HG03442 (cell line): ENCODE measurements around the gene EPB41L4B.
"Not testable (repeated sequence)": the region's sequence is repeated elsewhere in the genome, so short reads cannot be mapped to it uniquely, and the experiment has no call there.

Experiments
- ATAC-seq: cut with Tn5 transposase; IDR thresholded peaks from one replicate; pipeline ENCODE4 v1.9.1; 2021; ENCODE audit warnings: mild to moderate bottlenecking, moderate library complexity; ENCODE audit not compliant: unreplicated experiment

EPB41L4B gene

DNA sequence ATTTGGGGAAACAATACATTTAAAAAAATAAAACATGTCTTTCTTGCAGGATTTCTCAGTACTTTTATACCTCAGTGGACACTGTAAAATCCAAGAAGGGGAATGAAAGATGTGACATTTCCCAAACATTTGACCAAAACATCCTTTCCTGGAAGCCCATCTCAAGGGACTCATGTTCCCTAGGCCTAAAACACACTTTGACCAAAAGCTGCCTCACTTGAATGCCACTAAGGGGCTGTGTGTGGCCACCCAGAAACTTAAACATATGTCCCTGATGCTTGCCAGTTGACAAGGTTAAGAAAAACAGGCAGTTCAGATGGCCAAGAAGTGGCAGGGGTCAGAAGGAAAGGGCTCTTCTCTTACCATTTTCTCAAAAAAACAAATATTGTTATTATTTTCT, 73.6 kb downstream of the EPB41L4B start:
- no peak for ATAC-seq

DNA sequence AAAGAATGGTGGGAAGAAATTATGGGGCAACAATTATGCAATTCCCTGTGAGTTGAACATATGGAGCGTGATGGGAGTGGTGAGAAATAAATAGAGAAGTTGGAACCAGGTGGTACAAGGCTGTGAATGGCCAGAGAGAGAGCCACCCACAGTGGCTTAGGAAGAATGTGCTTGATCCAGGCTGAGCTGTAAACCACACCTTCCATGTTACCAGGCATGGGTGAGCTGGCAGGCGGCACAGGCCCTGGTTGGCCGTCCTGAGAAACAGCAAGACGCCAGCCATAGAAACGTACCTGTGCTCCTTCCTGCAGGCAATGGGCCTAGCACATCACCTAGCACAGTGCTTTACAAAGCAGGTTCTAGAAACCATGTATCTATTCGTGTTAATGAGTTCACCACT, 74.3 kb downstream of the EPB41L4B start:
- ATAC-seq: no peak

DNA sequence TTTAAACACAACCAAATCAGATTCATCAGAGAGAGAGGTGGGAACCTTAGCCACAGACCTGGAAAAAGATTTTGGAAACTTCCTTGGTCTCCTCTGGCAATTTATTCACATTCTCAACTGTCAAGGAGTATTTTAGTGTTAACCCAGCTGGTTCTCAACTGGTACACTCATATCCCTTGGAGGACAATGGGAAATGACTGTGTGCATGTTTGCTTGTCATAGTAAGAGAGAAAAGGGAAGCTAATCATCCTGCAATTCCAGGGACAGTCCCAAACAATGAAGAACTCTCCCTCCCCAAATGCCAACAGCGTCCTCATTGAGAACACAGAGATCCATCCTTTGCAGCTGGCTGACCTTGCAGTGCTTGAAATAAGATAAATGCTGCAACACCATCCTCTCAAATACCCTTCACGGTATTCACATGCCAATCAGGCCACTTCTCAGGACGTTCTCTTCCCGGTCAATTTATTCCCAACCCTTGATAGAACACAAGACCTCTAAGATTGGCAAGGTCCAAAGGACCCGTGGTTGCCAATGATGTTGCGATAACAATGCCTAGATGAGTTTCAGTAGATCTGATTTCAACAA, 75.5 kb downstream of the EPB41L4B start:
- ATAC-seq: no peak

DNA sequence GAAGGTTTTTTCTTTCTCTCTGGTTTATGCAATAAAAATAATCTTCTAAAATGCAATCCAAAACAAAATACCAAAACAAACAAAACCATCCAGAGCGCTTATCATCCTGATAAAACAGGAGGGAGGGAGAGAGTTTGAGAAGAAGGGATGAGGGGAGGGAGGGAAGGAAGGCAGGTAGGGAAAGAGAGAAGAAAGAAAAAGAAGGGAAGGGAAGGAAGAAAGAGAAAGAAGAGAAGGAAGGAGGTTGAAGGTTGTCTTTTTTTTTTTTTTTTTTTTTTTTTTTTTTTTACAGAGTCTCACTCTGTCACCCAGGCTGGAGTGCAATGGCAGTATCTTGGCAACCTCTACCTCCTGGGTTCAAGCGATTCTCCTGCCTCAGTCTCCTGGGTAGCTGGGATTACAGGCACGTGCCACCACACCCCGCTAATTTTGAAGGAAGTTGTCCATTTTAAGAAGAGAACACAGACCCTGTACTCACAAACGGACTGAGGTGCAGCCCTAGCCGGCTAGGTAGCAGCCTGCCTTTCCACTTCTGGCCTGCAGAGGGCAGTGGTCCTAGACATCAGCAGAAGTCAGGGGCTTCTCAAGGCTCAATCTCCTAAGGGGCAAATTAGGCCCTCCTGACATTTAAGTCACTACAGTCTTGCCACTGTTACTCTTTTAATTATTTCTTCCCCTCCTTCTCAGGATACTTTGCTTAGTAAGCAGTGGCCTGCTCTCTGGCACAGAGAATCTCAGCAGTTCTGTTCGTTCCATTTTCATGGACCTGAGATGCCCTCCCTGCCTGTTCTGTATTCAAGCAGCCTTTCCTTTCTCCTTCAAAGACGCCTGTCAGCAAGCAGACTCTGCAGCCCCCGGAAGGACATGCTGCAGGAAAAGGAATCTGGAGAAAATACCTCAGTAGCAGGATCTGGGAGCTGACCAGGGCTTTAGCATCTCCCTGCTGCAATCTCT, 76.4 kb downstream of the EPB41L4B start:
- peak; percentile 88 for ATAC-seq

DNA sequence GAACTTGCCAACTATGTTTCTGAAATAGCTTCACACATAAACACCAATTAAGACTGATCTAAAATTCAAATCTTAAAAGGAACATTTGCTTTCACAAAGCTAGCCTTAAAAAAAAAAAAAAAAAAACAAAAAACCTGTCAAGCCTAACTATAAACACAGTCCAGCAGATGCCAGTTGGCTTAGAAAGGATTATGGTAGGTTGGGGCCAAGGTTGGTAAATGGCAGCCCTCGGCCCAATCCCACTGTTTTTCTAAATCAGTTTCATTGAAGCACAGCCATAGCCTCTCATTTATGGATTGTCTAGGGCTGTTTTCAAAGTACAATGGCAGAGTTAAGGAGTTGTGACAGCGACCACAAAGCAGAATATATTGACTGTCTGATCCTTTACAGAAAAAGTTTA, 78.1 kb downstream of the EPB41L4B start:
- ATAC-seq: no peak

DNA sequence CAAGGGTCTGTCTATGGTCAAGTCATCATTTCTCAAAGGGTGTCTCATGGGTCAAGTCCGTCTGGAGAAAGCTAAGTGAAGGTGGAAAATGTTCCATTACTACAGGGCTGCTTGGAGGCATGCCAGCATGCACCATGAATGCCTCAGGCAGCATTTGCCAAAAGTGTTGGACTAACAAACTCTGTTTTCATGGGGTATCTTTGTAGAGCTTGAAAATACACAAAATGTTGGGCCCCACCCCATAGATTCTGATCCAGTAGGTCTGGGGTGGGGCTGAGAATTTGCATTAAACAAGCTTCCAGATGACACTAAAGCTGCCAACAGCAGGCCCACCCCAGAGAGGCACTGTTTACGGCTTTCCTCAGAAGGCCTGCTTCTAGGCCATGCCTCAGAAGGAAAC, 78.8 kb downstream of the EPB41L4B start:
- no peak for ATAC-seq

DNA sequence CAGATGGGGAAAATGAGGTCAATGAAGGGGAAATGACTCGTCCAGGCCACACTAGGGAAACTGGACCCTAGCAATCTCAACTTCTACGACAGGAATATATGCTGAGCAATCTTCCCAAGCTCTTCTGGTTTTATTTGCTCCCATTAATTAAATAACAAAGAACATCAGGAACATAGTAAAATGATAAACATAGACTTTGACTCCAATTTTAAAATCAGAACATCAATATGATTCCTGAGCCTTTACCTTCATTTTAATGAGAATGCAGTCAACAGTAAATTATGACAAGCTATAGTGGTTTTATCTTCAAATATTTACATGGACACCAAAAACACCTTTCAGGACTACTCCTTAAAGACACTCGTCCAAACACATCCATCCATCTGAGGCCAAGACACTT, 79.7 kb downstream of the EPB41L4B start:
- no peak for ATAC-seq

DNA sequence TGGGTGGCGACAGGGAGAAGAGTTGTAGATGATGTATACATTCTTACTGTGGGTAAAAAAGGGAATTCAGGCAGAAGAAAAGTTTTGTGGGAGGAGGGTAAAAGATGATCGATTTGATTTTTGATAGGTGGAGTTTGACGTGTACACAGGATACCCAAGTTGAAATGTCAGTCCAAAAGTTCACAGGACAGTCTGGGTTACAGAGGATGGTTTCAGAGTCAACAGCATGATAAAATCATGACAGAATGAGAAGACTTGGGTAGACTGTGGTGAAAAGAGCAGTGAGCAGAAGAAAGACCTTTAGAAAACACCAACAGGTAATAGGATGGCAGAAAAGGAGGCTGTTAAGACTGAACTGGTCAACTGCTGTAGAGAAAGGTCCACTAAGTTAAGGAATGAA, 81.6 kb downstream of the EPB41L4B start:
- no peak for ATAC-seq

DNA sequence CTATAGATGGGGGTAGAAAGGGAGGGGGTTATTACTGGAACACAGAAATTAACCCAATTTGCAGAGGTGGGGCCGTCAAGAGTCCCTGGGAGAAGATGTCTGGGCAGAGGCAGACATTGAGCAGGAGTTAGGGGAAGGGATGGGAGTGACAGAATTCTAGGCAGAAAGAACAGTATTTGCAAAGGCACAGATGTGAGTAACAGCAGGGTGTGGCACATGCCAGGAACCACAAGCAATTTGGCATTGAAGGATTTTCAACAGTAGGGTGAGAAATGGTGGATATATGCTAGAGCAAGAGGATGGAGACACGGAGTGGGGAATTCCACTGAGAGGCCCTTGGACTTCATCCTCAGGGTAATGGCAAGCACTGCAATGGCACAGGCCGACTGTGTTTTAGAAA, 82.2 kb downstream of the EPB41L4B start:
- no peak for ATAC-seq

DNA sequence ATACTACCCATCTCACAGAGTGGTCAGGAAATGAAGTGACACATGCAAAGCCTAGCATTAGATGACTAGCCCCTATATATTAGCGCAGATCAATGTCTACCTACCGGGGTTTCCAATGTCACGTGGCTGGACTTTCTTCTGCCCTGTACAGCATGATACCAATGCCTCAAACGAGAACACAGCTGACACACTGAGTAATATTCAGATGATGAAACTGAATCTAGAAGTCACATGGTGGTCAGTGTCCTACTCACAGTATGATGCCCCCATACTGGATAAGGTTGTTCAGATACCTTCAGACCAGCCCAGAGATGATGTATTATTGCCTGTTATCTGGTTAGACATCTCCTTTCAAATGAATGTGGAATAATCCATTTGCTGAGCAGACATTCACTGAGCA, 82.7 kb downstream of the EPB41L4B start:
- ATAC-seq: no peak

DNA sequence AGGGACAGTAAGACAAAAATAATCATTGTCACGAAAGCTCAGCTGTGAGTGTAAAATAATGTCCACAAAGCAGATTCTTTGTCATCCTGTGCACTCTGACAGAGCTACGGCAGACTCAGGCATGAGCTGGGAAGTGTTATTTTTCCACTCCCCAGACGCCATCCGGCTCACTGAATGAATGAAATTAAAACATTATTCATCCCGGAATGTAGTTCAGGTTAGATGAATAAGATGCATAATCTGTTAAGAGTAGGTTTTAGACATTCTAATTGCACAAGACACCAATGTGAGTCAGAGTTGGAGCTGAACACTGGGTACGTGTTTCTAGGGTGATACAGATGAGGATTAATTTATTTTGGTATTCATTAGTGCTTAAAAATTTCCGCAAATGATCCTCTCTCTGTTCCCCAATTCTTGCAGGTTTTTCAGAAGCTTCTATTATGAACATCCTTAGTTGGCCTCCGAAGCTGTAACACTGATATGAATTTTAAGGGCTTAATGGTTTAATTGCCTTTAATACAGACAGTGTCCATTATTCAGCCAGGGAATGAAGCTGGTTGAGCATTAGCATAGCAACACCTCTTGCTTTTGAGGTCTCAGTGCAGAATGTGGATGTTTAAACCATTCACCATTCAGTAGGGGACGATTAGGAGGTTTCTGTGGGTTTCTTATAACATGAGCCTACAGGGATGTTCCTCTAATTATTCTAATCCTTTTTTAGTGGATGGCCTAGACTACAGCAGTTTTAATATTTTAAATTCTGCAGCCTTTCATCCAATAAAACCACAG, 88.2 kb downstream of the EPB41L4B start:
- ATAC-seq: no peak

DNA sequence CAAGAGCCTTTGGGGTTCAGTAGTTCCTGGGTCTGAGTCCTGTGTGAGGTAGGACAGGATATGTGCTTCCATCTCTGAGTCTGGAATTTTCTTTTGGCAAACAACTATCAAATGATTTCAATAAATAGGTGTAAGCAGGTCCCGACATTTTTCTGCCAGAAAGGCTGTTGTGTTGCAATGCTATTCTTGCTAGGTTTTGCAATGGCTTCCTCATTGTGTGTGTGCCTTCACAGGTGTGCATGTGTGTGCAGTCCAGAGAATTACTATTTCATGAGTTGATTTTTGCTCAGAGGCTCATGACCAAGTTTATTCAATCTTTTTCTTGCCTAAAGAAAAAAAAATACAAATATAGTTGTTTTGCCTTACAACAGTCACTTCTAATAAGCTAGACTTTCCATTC, 89.3 kb downstream of the EPB41L4B start:
- ATAC-seq: no peak

DNA sequence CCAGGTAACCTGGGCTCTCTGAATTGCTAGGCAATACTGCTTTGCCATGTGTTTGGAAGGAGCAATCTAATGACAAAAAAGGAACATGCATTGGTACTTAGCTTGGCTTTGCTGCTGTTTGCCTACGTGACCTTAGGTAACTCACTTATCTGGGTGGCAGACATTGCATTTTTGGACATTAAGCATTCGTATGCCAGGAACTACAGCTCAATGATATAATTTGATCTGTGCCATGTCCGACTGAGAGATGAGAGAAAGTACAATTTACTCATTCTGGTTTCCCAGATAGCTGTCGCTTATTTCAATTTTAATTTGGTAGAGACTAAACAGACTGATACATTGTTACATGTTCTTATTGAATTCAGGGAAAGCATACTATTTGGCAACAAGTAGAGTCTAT, 90.6 kb downstream of the EPB41L4B start:
- ATAC-seq: no peak

DNA sequence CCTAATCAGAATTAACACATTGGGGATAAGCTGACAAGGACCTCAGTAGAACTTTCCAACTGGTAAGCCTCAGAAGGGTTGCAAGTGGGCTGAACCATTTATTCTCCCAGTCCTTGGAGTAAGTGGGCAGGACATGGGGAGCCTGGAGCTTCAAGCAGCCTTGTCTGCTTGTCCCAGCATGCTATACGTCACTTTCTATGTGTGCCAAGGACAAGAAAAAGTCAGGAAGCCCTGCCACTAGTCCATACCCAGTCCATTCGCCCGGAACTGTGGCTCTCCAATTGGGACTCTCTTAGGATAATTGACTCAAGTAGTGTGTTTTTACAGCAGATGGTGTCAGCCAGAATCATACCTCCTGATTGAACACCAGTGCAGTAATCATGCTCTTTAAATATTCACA, 91.2 kb downstream of the EPB41L4B start:
- ATAC-seq: no peak

DNA sequence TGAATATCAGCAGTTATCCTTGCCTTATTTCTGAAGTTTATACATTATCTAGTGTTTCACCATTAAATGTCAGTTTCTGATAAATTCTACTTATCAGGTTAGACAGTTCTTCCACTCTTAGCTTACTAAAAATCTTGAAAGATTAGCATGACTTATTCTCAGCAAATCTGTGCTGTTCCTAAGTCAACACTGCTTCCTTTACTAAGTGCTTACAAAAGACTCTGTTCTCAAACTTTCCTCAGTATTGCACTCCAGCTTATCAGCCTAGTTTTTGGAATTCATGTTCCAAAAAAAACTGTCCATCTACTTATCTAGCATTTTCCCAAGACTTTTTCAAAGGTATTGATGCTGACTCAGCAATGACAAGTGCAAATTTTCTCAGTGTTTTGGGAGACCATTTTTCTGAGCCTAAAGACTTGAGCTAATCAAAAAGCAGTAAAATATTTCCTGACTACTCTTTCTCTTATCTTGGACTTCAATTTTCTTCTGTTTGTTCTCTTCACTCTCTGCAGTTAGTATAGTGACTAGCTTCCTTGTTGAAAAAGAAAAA, 92.7 kb downstream of the EPB41L4B start:
- no peak for ATAC-seq

DNA sequence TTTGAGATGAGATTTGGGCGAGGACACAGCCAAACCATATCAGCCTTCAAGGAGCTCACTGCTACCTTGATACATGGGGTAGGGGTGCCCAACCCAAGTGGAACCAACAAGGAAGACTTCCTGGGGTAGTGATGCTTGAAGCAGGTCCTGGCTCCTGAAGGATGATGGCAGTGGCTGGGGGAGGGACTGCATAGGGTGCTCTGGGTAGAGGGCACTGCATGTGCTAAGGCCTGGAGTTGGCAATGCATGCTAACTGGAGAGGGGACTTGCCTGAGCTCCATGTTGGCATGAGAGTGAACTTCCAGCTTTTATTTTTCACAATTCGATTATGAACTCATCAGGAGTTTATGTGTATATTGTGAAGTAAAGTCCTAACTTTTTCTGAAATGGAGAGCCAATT, 95.2 kb downstream of the EPB41L4B start:
- ATAC-seq: no peak

DNA sequence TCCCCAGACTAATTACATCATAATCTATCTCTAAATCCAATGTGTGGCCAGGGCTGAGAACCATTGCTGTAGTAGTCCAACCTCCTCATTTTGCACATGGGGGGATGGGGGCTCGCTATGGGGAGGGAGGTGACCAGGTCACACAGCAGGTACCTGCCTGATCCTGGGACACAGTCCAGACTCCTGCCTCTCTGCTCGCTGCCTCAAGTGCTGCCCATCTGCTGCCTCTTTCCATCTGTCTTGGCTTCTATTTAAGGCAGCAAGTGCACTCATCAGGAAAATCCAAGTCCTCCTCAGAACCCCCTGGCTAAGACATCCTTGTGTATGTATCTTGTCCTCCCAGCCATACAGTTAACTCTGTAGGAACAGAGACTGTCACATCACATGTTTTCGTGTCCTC, 96.1 kb downstream of the EPB41L4B start:
- ATAC-seq: no peak

DNA sequence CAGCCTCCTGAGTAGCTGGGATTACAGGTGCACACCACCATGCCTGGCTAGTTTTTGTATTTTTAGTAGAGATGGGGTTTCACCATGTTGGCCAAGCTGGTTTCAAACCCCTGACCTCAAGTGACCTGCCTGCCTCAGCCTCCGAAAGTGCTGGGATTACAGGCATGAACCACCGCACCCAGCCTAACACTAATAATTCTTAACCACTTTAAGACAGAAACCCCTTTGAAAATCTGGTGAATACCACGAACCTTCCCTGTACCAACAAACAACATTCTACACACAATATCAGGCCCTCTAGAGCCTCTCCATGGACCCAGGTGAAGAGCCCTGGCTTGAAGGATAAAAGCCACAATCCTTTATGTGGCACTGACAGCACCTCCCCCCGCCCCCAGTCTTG, 102.6 kb downstream of the EPB41L4B start:
- not testable (repeated sequence) for ATAC-seq

DNA sequence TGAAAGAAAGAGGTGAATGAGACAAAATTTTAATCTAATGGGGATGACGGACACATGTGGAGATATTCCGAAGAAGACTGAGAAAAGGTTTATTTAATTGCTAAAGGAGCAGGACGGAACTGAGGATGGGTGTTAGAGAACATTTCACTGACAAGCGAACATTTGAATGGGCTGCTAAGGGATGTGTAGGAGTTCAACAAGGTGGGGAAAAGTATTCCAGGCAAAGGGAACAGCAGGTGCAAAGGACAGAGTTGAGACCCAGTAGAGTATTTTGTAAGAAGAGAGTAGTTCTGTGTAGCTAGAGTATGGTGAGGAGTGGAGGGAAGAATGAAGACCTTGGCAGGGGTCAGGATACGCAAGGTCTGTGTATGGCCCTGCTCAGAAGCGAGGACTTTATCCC, 106.4 kb downstream of the EPB41L4B start:
- no peak for ATAC-seq

DNA sequence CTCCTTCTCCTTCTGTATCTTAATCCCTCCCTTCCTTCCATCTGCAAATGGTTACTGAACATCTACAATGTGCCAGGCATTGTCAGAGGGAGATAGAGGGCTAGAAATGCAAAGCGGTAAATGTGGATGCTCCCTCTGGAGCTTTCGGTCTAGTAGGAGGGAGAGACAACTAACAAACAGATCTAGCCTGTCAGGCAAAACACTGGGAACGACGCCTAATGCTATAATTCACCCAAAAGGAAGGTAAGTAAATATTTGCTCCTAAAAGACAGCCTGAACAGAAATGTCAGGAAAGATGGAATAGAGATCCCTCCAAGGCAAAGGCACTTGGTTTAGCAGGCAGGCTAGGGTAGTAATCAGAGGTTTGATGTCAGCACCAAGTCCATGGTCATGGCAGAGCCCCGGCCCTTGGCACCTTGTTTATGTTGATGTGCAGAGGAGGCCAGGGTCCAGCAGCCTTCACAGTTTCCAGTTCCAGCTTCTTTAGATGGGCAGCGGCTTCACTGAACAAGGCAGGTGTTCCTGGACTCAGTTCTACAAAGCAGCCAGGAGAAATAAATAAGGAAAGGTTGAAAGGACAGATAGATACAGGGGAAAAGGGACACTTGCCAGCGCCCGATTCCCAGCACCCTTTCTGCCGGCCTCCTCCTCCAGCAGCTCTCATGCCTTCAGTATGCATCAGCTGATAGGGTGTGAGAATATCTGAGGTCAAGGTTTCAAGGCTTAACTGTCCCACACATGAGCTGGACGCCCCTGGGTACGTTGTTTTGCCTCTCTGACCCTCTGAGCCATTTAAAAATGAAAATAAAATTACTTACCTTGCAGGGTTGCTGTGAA, 107.4 kb downstream of the EPB41L4B start:
- no peak for ATAC-seq

DNA sequence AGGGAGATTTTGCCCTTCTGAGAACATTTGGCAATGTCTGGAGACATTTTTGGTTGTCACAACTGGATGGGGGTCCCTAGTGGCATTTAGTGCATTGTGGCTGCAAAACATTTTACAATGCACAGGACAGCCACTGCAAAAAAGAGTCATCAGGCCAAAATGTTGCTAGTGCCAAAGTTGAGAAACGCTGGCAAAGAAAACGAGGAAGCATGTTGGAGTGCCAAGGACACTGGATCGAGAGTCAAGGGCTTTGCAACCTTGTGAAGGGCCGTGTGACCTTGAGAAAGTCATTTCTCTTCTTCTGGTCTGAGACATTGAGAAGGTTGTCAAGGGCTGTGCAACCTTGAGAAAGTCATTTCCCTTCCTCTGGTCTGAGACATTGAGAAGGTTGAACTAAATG, 108.1 kb downstream of the EPB41L4B start:
- ATAC-seq: no peak
